Measurements from ENCODE around the gene PRDM16. TPM values are rescaled to one million over a fixed set of nuclear protein-coding genes. Genes with fewer than 3 reads are reported as not detected.
A peak's percentile ranks its signal among the peaks of the same experiment; 100 is the strongest.

Gene PRDM16
- total and polyA plus RNA-seq, 2 of the 13 experiments (the other 11 are each of a cell fraction or from before 2014, with no cell fraction given) = 0.15 to 0.81 TPM

DNA sequence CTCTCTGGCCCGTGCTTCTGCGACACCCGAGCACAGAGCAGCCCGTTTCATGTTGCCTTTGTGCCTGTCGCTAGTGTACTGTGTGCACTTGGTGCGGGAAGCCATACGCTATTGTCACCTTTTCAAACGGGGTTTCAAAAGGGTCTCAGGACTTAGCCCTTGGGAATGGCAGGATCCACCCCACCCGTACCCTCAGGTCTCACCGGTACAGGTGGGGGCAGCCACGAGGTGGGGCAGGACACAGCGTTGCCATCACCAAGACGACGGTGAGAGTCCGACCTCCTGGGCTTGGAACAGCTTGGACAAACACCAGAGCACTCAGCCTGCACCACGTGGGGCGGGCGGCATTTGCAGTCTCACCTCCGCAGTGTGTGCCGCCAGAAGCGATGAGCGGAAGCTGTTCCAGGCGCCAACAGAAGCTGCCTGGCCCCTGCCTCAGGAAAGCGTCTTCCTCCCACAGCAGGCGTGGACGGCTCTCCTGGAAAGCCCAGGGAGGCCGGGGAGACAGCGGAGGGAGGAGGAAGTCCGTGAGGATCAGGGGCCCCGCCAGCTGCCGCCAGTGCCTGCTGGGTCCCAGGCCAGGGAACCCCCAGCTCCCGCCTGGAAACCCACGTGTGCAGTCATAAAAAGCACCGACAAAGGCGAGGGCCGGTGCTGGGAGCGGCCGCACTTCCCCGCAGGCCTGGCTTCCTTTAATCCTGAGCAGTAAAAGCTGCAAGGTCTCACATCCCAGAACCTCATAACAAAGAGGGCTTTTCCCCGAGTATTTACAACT, 254.2 kb downstream of the PRDM16 start (continued):
- TF ChIP-seq ZKSCAN8 (CRISPR knock-in tag; IDR thresholded peaks at IDR 0.05; ENCODE audit: borderline replicate concordance) = no peak
- TF ChIP-seq, protein P1, sequence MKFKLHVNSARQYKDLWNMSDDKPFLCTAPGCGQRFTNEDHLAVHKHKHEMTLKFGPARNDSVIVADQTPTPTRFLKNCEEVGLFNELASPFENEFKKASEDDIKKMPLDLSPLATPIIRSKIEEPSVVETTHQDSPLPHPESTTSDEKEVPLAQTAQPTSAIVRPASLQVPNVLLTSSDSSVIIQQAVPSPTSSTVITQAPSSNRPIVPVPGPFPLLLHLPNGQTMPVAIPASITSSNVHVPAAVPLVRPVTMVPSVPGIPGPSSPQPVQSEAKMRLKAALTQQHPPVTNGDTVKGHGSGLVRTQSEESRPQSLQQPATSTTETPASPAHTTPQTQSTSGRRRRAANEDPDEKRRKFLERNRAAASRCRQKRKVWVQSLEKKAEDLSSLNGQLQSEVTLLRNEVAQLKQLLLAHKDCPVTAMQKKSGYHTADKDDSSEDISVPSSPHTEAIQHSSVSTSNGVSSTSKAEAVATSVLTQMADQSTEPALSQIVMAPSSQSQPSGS (CRISPR knock-in tag; IDR thresholded peaks at IDR 0.05) = no peak
- TF ChIP-seq GTF2F1 (IDR thresholded peaks at IDR 0.05; ENCODE audit: low read length) = no peak
- TF ChIP-seq, protein P2, sequence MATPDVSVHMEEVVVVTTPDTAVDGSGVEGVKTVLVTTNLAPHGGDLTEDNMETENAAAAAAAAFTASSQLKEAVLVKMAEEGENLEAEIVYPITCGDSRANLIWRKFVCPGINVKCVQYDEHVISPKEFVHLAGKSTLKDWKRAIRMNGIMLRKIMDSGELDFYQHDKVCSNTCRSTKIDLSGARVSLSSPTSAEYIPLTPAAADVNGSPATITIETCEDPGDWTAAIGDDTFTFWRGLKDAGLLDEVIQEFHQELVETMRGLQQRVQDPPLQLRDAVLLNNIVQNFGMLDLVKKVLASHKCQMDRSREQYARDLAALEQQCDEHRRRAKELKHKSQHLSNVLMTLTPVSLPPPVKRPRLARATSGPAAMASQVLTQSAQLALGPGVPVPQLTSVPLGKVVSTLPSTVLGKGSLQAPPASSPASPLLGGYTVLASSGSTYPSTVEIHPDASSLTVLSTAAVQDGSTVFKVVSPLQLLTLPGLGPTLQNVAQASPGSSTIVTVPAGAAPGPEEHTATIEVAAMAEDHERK (CRISPR knock-in tag; IDR thresholded peaks at IDR 0.05; ENCODE audit: low read depth) = no peak
- TF ChIP-seq, protein P3, sequence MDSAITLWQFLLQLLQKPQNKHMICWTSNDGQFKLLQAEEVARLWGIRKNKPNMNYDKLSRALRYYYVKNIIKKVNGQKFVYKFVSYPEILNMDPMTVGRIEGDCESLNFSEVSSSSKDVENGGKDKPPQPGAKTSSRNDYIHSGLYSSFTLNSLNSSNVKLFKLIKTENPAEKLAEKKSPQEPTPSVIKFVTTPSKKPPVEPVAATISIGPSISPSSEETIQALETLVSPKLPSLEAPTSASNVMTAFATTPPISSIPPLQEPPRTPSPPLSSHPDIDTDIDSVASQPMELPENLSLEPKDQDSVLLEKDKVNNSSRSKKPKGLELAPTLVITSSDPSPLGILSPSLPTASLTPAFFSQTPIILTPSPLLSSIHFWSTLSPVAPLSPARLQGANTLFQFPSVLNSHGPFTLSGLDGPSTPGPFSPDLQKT (CRISPR knock-in tag; IDR thresholded peaks at IDR 0.05; ENCODE audit: borderline replicate concordance) = no peak
- TF ChIP-seq ARNT (IDR thresholded peaks at IDR 0.05) = no peak
- TF ChIP-seq PHF5A (CRISPR knock-in tag; IDR thresholded peaks at IDR 0.05; ENCODE audit: low read depth, unreplicated experiment) = no peak
- TF ChIP-seq, protein P4, sequence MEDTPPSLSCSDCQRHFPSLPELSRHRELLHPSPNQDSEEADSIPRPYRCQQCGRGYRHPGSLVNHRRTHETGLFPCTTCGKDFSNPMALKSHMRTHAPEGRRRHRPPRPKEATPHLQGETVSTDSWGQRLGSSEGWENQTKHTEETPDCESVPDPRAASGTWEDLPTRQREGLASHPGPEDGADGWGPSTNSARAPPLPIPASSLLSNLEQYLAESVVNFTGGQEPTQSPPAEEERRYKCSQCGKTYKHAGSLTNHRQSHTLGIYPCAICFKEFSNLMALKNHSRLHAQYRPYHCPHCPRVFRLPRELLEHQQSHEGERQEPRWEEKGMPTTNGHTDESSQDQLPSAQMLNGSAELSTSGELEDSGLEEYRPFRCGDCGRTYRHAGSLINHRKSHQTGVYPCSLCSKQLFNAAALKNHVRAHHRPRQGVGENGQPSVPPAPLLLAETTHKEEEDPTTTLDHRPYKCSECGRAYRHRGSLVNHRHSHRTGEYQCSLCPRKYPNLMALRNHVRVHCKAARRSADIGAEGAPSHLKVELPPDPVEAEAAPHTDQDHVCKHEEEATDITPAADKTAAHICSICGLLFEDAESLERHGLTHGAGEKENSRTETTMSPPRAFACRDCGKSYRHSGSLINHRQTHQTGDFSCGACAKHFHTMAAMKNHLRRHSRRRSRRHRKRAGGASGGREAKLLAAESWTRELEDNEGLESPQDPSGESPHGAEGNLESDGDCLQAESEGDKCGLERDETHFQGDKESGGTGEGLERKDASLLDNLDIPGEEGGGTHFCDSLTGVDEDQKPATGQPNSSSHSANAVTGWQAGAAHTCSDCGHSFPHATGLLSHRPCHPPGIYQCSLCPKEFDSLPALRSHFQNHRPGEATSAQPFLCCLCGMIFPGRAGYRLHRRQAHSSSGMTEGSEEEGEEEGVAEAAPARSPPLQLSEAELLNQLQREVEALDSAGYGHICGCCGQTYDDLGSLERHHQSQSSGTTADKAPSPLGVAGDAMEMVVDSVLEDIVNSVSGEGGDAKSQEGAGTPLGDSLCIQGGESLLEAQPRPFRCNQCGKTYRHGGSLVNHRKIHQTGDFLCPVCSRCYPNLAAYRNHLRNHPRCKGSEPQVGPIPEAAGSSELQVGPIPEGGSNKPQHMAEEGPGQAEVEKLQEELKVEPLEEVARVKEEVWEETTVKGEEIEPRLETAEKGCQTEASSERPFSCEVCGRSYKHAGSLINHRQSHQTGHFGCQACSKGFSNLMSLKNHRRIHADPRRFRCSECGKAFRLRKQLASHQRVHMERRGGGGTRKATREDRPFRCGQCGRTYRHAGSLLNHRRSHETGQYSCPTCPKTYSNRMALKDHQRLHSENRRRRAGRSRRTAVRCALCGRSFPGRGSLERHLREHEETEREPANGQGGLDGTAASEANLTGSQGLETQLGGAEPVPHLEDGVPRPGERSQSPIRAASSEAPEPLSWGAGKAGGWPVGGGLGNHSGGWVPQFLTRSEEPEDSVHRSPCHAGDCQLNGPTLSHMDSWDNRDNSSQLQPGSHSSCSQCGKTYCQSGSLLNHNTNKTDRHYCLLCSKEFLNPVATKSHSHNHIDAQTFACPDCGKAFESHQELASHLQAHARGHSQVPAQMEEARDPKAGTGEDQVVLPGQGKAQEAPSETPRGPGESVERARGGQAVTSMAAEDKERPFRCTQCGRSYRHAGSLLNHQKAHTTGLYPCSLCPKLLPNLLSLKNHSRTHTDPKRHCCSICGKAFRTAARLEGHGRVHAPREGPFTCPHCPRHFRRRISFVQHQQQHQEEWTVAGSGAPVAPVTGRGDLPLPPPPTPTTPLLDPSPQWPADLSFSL (CRISPR knock-in tag; IDR thresholded peaks at IDR 0.05) = no peak
- peak; percentile 27; the same call in 1 of the 2 replicates for TF ChIP-seq ISL2 (CRISPR knock-in tag; IDR thresholded peaks at IDR 0.05)
- TF ChIP-seq SALL1 (CRISPR knock-in tag; IDR thresholded peaks at IDR 0.05) = peak; percentile 31; the same call in 1 of the 2 replicates
- TF ChIP-seq ZNF207 (IDR thresholded peaks at IDR 0.05; ENCODE audit: borderline replicate concordance) = no peak
- no peak for TF ChIP-seq ZNF234 (CRISPR knock-in tag; conservative IDR thresholded peaks at IDR 0.05)
- no peak; the same call in 1 of the 2 replicates for TF ChIP-seq BRCA1 (CRISPR knock-in tag; IDR thresholded peaks at IDR 0.05)
- TF ChIP-seq ZNF430 (CRISPR knock-in tag; IDR thresholded peaks at IDR 0.05) = peak; percentile 69; the same call in 1 of the 2 replicates
- no peak for TF ChIP-seq SIN3B (IDR thresholded peaks at IDR 0.05; ENCODE audit: low read length)
- TF ChIP-seq NFKB2 (CRISPR knock-in tag; IDR thresholded peaks at IDR 0.05; ENCODE audit: borderline replicate concordance) = no peak; the same call in 1 of the 2 replicates
- no peak for TF ChIP-seq NR3C1 (CRISPR knock-in tag; IDR thresholded peaks at IDR 0.05)
- no peak for TF ChIP-seq TBP (CRISPR knock-in tag; IDR thresholded peaks at IDR 0.05)
- 0 out of 2 replicates have a peak, but pooled peaks have one; percentile 73 for TF ChIP-seq ZNF776 (CRISPR knock-in tag; IDR thresholded peaks at IDR 0.05)
- TF ChIP-seq ZBTB20 (CRISPR knock-in tag; IDR thresholded peaks at IDR 0.05; ENCODE audit: borderline replicate concordance, low read depth) = peak; percentile 75; the same call in 1 of the 2 replicates
